HepG2 (cell line): Measurements from ENCODE around the gene AK6. TPM values are rescaled to one million over a fixed set of nuclear protein-coding genes. Genes with fewer than 3 reads are reported as not detected.

Experiments
- ATAC-seq: fragments of 200-7000 bp; cut with Tn5 transposase; 3 replicates; pipeline ENCODE4 v1.9.1; 2020; ENCODE audit warnings: mild to moderate bottlenecking, moderate library complexity
- BruUV-seq: library from RNA; stranded (reverse); fragments of 400-500 nt; replicated peaks from 2 replicates; lab custom pipeline; 2021; lab: Mats Ljungman, UMichigan
- CTCF ChIA-PET: fragments of 300-600 bp; formaldehyde crosslinking; extraction: SDS; loops from one replicate; lab custom pipeline; 2021; ENCODE audit warnings: low total read pairs, inconsistent platforms, low intra/inter-chr PET ratio; lab: Yijun Ruan, JAX
- POLR2A ChIA-PET: fragments of 350-600 bp; sonication (Branson Sonifier 250); formaldehyde crosslinking; loops from one replicate; lab custom pipeline; 2020; ENCODE audit warnings: antibody characterized with exemption, inconsistent platforms; lab: Yijun Ruan, JAX
- DNase-seq: peaks from one replicate; pipeline ENCODE4 v3.0.0-alpha.2; 2015; ENCODE audit warnings: low spot score
- FAIRE-seq: peaks from 3 replicates; lab custom pipeline; 2011; peaks lifted over from hg19 to GRCh38; lab: Jason Lieb, UNC
- H2AFZ ChIP-seq: one replicate; pipeline ENCODE4 v1.6.1; 2011; ENCODE audit warnings: low read length, inconsistent platforms
- H3K27ac ChIP-seq: fragments of 300-600 bp; 3 replicates; pipeline ENCODE4 v1.8.0; 2011; ENCODE audit warnings: mixed run types, mild to moderate bottlenecking, mixed read lengths, low read length, inconsistent platforms; ENCODE audit not compliant: insufficient read depth; ENCODE audit errors: extremely low read length
- H3K27me3 ChIP-seq, 2 experiments: fragments of 200-600 bp in 1 of 2; 2 replicates in 1 of 2; 3 replicates in 1 of 2; pipeline versions ENCODE4 v1.6.0 to v1.8.0; 2011; ENCODE audit warnings: low read length in 2 of 2, mild to moderate bottlenecking in 2 of 2, moderate library complexity in 2 of 2, inconsistent platforms in 1 of 2; ENCODE audit not compliant: insufficient read depth in 2 of 2, control insufficient read depth in 1 of 2
- H3K36me3 ChIP-seq, 2 experiments: fragments of 200-600 bp in 1 of 2; replicated peaks in 1 of 2; 2 replicates in 1 of 2; 3 replicates in 1 of 2; pipeline versions ENCODE4 v1.5.1 to v1.8.0; 2011; ENCODE audit warnings: low read length in 2 of 2, inconsistent platforms in 1 of 2; ENCODE audit not compliant: insufficient read depth in 2 of 2, control insufficient read depth in 1 of 2
- H3K4me1 ChIP-seq: 2 replicates; pipeline ENCODE4 v1.5.1; 2012; ENCODE audit warnings: low read length, inconsistent platforms; ENCODE audit not compliant: insufficient read depth
- H3K4me2 ChIP-seq: 2 replicates; pipeline ENCODE4 v1.6.0; 2011; ENCODE audit warnings: low read depth, low read length, inconsistent platforms
- H3K4me3 ChIP-seq, 3 experiments: fragments of 200-600 bp in 1 of 3; sonication (generic), shearing (Covaris generic) in 1 of 3; replicated peaks in 1 of 3; 2 replicates each; pipeline ENCODE4 v1.5.1; 2011 to 2016; ENCODE audit warnings: low read length in 3 of 3, inconsistent platforms in 2 of 3, low read depth in 2 of 3, mild to moderate bottlenecking in 2 of 3, control low read depth in 1 of 3, mixed read lengths in 1 of 3; ENCODE audit not compliant: insufficient read depth in 1 of 3
- H3K79me2 ChIP-seq: one replicate; pipeline ENCODE4 v1.6.1; 2011; ENCODE audit warnings: low read length, inconsistent platforms; ENCODE audit not compliant: insufficient read depth
- H3K9ac ChIP-seq: 2 replicates; pipeline ENCODE4 v1.6.0; 2011; ENCODE audit warnings: mild to moderate bottlenecking, low read depth, low read length, inconsistent platforms; ENCODE audit not compliant: insufficient read depth
- H3K9me3 ChIP-seq: 2 replicates; pipeline ENCODE4 v1.5.1; 2012; ENCODE audit warnings: mild to moderate bottlenecking, low read length
- H4K20me1 ChIP-seq: 2 replicates; pipeline ENCODE4 v1.6.0; 2011; ENCODE audit warnings: inconsistent platforms, mild to moderate bottlenecking, low read length, moderate library complexity; ENCODE audit not compliant: insufficient read depth
- GFI1 ChIP-seq: sonication (generic); formaldehyde crosslinking; IDR thresholded peaks from 2 replicates; pipeline ENCODE4 v1.5.0; 2020; ENCODE audit warnings: missing genetic modification reagents, mild to moderate bottlenecking, borderline replicate concordance
- GLMP ChIP-seq: sonication (generic); formaldehyde crosslinking; IDR thresholded peaks from 2 replicates; pipeline ENCODE4 v1.9.0; 2021; ENCODE audit warnings: missing genetic modification reagents, mild to moderate bottlenecking, borderline replicate concordance
- HNRNPLL ChIP-seq: fragments of 200-400 bp; formaldehyde crosslinking; IDR thresholded peaks from 2 replicates; pipeline ENCODE4 v1.6.1; 2017; ENCODE audit warnings: mild to moderate bottlenecking, low read depth, low read length; ENCODE audit not compliant: poor library complexity, severe bottlenecking
- HOXD1 ChIP-seq: sonication (generic); formaldehyde crosslinking; IDR thresholded peaks from 2 replicates; pipeline ENCODE4 v1.5.0; 2020; ENCODE audit warnings: missing genetic modification reagents
- IRF2 ChIP-seq: IDR thresholded peaks from 2 replicates; pipeline ENCODE4 v1.6.1; 2018; ENCODE audit warnings: missing genetic modification reagents, missing compliant biosample characterization
- POLR2AphosphoS2 ChIP-seq: IDR thresholded peaks from 2 replicates; pipeline ENCODE4 v1.6.1; 2011; ENCODE audit warnings: low read depth, low read length, improper control_type of control experiment
- TCF7 ChIP-seq: sonication (generic); IDR thresholded peaks from 2 replicates; pipeline ENCODE4 v1.6.1; 2016; ENCODE audit warnings: antibody characterized with exemption, low read depth
- ZC3H13 ChIP-seq: sonication (generic); formaldehyde crosslinking; IDR thresholded peaks from 2 replicates; pipeline ENCODE4 v1.8.1; 2023; ENCODE audit warnings: mild to moderate bottlenecking, missing genetic modification reagents, moderate library complexity
- ZNF362 ChIP-seq: sonication (generic); formaldehyde crosslinking; IDR thresholded peaks from 2 replicates; pipeline ENCODE4 v1.4.0; 2020; ENCODE audit warnings: missing genetic modification reagents, mild to moderate bottlenecking, borderline replicate concordance
- ZNF414 ChIP-seq: sonication (generic); formaldehyde crosslinking; IDR thresholded peaks from 2 replicates; pipeline ENCODE4 v1.5.0; 2020; ENCODE audit warnings: missing genetic modification reagents
- ZNF7 ChIP-seq: IDR thresholded peaks from 2 replicates; pipeline ENCODE4 v1.6.1; 2016; ENCODE audit warnings: missing biosample characterization, missing genetic modification reagents
- WGBS: methylation state at CpG from one replicate; pipeline ENCODE4 v1.1.6; 2017; ENCODE audit warnings: low lambda C conversion rate; 5-methylcytosine and 5-hydroxymethylcytosine counted together
- in situ Hi-C: cut with HindIII; loops from 2 replicates; pipeline ENCODE4 v1.10.0; 2017; ENCODE audit warnings: low pct_unique_long_range_greater_than_20kb; ENCODE audit not compliant: extremely low pct_ligation_motif_present
- intact Hi-C: fragments of 100-400 bp; cut with micrococcal nuclease; formaldehyde crosslinking; loops from one replicate; pipeline ENCODE4 v1.10.0; 2022; ENCODE audit not compliant: unreplicated experiment
- polyA plus RNA-seq, 8 experiments: library from polyadenylated mRNA; depleted of rRNA in 3 of 8; stranded (reverse) in 7 of 8; unstranded in 1 of 8; fragments of >200 nt; fragmentation: Illumina TruSeq in 4 of 8; extraction: Trizol in 4 of 8; gene quantifications; 2 replicates each; pipeline versions ENCODE4 v1.2.1 to v1.2.3, GENCODE V29; 2011 to 2016; ENCODE audit warnings: low read depth in 4 of 8, missing spikeins in 1 of 8, mixed read lengths in 1 of 8; ENCODE audit not compliant: insufficient read depth in 1 of 8
- total RNA-seq, 5 experiments: library from RNA; depleted of rRNA; stranded (reverse); fragments of >200 nt; fragmentation: Illumina TruSeq; extraction: Trizol; gene quantifications; 2 replicates each; pipeline ENCODE4 v1.2.3, GENCODE V29; 2016; ENCODE audit warnings: low read depth in 1 of 5

Gene AK6
- total and polyA plus RNA-seq, 2 of the 13 experiments (the other 11 are each of a cell fraction or from before 2014, with no cell fraction given): 31.1 to 77.2 TPM

GRCh38 chr5:69312459-69313160 lies 56.7 kb downstream of the AK6 start:
- H3K4me3 ChIP-seq: no peak overlapping the region
- POLR2A ChIA-PET: no interaction called here
- TF ChIP-seq ZNF362 (CRISPR knock-in tag) (no peak), POLR2AphosphoS2 (no peak), HNRNPLL (no peak), IRF2 (no peak), GLMP (CRISPR knock-in tag) (no peak), TCF7 (no peak), ZC3H13 (CRISPR knock-in tag) (no peak), GFI1 (no peak), ZNF7 (CRISPR knock-in tag) (no peak), ZNF414 (CRISPR knock-in tag) (no peak), HOXD1 (no peak)
- TF ChIP-seq, all 625 proteins: peak for 0
- no peak for DNase-seq
- intact Hi-C loops (no loop called here), in situ Hi-C loops (no loop called here)
- peaks cover 1 to 15% of the 10 kb centered on the region in 2 experiments; a peak in 3 of 5 replicates for H3K36me3 ChIP-seq
- no peak overlapping the region for H3K4me2 ChIP-seq
- no peaks in the 10 kb centered on the region for H4K20me1 ChIP-seq
- WGBS: 83% methylated on average over 5 of the region's 5 CpGs
- no peak for ATAC-seq
- H3K79me2 ChIP-seq: no peaks in the 10 kb centered on the region
- no peaks in the 10 kb centered on the region for H3K9me3 ChIP-seq
- no peaks in the 10 kb centered on the region for H3K4me1 ChIP-seq
- no TSS peak for BruUV-seq
- H2AFZ ChIP-seq: no peak overlapping the region
- no peaks in the 10 kb centered on the region for H3K27me3 ChIP-seq
- CTCF ChIA-PET: no interaction called here
- H3K27ac ChIP-seq: no peak overlapping the region
- H3K9ac ChIP-seq: no peak overlapping the region
- no peak for FAIRE-seq
